HG03159 (cell line): ENCODE measurements around the gene PRICKLE1.
A peak's percentile ranks its signal among the peaks of the same experiment; 100 is the strongest.

Source experiments
- ATAC-seq: cut with Tn5 transposase; IDR thresholded peaks from one replicate; pipeline ENCODE4 v1.9.1; 2021; ENCODE audit warnings: mild to moderate bottlenecking, moderate library complexity; ENCODE audit not compliant: unreplicated experiment

Gene PRICKLE1

DNA sequence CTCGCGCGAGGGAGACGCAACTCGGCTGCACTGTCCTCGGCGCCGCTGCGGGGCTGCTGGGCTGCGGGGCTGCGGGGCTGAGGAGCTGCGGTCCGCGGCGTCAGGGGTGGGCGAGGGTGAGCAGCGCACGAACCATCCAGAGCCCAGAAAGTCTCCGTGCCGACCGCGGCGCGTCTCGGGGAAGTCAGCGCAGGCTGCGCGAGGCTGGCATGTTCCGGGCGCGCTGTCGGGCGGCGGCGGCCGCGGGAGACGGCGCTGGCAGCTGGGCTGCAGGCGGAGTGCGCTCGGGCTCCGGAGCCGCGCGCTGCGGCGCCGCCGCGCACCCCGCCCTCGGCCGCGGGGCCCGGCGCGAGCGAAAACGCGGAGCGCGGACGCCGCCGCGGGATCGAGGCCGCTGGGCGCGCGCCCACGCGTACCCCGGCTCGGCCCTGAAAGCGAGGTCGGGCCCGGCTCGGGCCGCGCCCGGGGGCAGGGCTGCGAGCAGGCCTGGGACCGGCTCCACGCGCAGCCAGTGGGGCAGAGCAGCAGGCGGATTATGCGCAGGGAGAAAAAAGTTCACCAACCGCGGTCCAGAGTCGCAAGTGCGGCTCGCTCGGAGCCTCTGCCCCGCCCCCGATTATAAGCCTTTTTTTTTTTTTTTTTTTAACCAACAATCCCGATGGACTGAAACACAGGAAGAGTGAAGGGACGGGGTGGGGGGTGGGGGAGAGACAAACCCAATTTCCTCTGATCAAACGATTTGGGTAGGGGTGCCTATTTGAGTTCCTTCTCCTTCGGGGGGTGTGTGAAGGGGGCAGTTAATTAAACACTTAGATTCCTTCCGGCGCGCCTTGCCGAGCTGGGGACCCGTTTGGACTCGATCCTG lies at the start of gene PRICKLE1:
PRICKLE1 (minus strand) TSS at position 282 of the 865 bp plus-strand sequence. CDS start 117,230 bp downstream, outside the sequence.
- peak; percentile 74 for ATAC-seq

DNA sequence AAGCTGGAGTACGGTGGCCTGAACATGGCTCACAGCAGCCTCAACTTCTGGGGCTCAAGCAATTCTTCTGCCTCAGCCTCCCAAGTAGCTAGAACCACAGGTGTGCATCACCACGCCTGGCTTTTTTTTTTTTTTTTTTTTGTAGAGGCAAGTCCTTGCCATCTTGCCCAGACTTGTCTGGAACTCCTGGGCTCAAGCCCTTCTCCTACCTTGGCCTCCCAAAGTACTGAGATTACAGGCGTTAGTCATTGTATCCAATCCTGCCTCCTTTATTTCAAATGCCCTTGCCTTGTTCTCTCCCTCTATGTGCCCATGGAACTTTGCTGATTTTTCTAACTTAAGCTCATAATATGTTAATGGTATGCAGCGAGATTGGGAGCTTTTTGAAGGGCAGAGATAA lies 49.2 kb upstream of the PRICKLE1 start:
- ATAC-seq = no peak

DNA sequence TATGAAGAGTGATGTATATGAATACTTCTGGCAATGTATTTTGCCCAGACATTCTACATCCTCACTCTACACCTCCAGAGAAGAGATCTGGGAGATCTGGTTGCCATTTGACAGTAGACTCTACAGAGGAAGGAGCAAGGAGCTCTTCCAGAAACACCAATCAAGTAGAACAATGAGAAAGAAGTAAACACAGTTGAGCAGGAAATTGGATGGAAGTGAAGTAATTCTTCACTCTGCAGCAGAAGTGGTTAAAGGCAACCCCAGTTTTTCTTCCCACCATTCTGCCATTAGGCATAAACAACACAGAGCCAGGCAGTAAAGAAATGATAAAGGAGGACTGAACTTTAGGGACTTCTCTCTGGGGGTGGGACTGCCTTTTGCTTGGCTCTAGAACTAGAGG lies 48.5 kb upstream of the PRICKLE1 start:
- ATAC-seq = no peak

DNA sequence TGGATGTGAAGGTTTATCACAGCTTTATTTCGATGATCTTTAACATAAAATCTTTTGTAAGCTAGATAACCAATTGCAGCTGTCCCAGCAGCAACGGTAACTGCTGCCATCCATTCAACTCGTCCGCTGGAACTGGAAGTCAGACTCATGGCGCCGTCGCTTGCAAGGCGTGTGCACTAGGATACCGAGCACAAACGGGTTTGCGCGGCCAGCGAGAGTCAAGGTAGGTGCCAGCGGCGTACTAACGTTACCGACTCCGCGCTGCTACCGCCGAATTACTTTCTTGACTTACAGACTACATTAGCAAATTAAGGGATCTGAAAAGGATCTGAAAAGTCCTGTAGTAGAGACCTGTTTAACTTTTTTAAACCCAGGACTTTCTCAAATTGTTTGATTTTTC lies 47.4 kb upstream of the PRICKLE1 start:
- no peak for ATAC-seq

DNA sequence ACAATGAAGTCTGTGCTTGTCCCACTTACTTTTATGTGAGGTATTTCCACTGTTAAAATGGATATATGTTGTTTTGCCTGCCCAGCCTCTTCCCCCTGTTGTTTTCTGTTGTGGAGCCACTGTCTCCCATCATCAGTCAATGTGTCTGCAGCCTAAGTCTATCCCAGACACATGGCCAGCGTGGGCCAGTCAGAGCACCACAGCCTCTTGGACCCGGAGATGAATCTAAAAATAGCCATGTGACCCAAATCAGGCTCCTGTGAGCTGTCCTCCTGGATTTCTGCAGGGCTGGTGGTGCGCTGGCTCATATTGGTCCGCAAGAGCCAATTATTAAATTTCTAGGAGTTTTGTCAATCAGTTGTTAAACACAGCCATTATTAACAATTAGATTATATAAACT lies 44.0 kb upstream of the PRICKLE1 start:
- no peak for ATAC-seq

DNA sequence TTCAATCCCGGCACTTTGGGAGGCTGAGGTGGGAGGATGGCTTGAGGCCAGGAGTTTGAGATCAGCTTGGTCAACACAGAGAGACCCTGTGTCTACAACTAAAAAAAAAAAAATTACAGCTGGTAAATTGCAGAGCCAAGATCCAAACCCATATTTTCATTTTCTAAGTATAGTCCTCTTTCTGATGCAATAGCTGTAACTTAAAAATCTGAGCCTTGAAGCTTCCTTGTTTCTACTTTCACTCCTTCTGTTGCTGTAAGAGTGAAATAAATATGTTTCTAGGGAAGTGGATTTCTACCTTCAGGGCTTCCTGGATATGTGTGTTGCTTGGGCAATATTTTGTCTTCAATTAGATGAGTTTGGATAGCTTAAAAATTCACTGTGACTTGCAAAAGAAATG lies 42.0 kb upstream of the PRICKLE1 start:
- ATAC-seq = no peak

DNA sequence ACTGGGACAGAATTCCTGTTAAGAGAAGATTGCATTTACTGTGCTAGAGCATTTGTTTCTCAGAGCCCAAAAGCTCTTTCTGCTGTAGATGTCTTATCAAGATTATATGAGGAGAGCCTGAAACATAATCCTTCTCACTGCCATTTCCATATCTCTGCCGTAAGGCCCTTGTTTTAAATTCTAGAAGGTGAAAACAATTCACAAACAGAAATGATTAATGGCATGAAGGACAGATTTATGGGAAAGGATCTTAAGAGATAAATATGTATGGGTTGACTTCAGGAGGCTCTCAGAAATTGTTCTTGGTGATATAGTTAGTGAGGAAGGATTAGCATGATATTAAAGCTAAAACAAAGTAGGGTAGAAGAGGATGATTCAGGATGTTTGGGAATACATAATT lies 40.8 kb upstream of the PRICKLE1 start:
- no peak for ATAC-seq

DNA sequence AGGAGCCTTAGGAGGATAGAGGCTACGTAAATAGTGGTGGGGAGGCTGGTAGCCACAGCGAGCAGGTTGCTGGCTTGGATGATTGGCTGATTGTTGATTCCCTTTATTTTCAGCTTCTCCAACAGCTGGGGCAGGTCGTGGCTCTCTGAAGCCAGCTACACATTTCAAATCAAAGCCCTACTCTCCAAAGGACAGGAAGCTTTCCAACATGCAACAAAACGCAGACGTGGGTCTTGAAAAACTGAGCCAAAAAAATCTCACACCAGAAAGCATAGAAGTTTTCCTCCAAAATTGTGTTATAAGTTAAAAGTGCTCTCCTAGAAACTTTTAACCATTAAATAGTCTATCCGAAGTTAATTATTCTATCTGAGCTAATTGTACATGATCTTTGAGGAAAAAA lies 37.6 kb upstream of the PRICKLE1 start:
- no peak for ATAC-seq

DNA sequence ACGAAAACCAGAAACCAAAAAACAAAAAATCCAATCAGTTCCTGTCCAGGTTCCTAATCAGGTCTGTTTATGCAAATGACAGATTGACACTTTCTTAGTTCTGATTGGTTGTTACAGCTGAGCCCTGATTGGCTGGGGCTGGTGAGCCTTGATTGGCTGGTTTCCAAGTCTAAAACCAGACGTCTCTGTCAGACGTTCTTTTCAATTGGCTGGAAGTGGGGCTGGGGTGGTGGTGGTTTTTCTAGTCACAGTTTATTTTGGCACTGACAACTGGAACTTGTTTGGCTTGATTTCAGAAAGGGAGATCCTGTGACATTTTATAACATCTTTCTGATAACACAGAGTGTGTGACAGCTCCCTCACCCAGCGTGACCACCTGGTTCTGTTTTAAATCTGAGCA lies 36.1 kb upstream of the PRICKLE1 start:
- no peak for ATAC-seq

DNA sequence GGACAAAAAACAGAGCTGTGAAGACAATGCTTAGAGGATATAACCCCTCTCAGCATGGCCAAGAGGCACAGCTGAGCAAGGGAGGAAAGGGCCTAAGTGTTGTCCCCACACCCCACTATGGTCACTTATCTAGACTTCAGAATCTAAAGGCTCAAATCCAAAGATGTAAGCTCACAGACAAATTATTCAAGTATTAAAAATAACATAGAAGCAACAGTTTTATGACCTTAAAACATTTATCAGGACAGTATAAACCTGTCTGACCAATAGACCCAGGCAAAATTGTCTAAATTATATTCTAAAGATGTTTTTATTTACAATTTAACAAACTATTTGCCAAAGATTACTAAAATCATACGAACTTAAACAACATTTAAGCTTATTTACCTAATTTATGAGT lies 28.1 kb upstream of the PRICKLE1 start:
- ATAC-seq = no peak

DNA sequence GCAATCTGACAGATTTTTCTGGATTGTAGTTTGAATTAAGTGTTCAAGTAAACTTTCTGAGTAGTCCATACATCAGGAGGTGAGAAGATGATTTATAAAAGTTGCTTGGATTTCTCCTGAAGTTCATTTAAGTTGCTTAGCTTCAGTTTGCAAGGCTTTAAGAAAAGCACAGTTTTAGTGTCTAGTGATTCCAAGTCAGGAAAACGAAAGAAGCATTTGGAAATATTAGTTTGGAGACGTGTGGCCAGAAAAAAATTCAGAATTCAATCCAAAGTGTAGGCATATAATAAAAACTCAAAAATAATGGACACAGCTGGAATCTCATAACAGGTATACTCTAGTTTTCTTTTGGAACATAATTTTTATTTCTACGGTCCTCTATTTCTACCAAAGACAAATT lies 25.5 kb upstream of the PRICKLE1 start:
- ATAC-seq = no peak

DNA sequence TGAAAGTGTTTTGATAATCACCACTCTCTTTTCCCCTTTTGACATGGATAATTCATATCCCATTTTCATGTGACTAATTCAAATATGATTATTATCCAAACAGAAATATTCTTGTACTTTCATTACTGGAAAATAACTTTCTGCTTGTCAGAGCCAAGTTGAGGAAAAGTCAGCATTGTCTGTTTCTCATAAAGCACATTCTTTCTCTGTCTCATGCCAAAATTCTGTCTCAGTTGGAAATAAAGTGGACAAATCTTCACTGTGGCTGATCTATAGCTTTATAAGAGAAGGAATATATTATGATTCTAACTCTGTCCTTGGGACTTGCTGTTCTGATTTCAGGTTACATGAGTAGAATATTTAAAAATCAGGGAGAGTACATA lies 22.7 kb upstream of the PRICKLE1 start:
- no peak for ATAC-seq

DNA sequence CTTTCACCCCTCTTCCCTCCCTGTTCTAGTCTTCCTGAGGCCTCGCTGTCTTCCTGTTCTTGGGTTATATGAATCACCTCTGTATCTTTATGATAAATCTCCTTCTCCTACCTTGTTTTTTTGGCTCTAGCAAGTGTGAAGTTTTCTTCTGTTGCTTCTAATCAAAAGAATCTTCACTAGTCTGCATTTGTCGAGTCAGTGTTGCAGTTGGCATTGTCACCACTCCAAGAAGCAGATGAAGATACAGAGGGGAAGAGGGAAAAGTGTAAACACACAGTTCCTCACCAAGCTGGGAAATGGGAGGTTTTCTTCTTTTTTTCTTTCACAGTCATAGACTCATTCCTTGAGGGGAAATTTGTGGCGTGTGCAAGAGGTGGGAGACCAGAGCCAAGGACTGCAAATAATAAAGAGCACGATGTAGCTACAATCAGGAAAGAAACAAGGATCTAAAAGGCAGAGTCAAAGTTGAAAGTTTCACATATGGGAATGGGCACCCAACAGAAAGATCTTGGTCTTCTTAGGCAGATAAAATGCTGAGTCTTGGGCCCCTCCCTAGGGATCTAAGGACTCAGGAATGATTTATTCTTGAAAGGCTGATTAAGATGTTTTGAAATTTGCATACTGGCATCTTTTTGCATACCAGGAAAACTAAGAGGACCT lies 22.2 kb upstream of the PRICKLE1 start:
- ATAC-seq = no peak

DNA sequence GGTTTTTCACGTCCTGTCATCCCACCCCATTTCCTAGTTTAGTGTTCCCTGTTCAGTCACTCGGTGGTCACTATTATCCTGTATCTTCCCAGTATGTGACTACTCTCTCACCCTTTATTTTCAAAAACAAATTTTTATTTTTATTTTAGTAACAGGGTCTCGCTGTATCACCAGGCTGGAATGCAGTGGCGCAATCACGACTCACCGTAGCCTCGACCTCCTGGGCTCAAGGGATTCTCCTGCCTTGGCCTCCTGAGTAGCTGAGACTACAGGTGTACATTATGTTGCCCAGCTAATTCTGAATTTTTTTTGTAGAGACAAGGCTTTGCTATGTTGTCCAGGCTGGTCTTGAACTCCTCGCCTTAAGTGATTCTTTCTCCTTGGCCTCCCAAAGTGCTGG lies 20.1 kb upstream of the PRICKLE1 start:
- no peak for ATAC-seq

DNA sequence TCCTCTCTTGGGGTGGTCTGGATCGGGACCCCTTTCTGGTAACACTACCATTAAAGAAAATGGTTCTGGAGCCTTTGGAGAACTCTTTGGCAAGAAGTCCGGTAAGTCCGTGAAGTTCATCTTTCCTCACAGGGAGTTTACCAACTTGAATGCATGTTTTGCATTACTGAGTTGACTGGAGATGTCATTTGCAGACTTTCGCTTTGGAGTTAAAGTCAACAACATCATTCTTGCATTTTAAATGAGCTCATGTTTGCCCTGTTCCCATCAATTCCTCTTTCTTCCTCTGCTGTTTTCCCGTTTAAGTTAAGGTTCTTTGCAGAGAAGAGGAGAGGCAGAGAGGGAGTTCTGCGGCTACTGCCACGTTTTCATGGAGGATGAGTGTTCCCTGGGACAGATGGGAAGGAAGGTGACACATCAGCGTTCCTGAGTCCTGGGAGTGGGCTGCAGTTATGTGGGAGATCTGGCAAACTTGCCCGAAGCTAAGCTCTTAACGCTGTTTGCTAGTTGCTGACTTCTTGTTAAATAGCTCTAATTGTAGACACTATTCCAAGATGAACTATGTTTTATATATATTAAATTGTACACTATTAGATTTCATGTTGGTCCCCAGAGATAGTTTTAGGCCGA lies 18.8 kb upstream of the PRICKLE1 start:
- ATAC-seq = no peak

DNA sequence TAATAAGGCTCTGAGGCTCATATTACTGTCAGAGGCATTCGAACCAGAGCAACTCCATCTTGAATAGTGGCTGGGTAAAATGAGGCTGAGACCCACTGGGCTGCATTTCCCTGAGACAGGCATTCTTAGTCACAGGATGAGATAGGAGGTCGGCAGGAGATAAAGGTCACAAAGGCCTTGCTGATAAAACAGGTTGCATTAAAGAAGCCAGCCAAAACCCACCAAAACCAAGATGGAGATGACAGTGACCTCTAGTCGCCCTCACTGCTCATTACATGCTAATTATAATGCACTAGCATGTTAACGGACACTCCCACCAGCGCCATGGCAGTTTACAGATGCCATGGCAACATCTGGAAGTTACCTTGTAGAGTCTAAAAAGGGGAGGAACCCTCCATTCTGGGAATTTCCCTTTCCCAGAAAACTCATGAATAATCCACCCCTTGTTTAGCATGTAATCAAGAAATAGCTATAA lies 18.1 kb upstream of the PRICKLE1 start:
- no peak for ATAC-seq

DNA sequence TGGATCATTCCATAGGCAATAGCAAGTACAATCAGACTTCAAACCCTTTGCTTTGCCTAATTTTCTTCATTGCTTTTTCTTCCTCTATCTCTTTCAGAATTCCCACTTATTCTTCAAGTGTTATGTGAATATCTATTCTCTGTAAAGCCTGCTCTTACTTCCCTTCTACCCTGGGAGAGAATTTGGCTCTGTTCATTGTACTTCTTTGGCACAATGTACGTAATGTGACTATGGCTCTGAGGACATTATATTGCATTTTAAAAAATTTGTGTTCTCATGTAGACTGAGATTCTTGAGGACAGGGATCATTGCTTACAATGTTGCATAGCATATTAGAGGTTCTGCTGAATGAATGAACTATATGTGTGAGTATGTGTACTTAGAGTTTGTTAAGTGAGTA lies 16.9 kb upstream of the PRICKLE1 start:
- ATAC-seq = no peak

DNA sequence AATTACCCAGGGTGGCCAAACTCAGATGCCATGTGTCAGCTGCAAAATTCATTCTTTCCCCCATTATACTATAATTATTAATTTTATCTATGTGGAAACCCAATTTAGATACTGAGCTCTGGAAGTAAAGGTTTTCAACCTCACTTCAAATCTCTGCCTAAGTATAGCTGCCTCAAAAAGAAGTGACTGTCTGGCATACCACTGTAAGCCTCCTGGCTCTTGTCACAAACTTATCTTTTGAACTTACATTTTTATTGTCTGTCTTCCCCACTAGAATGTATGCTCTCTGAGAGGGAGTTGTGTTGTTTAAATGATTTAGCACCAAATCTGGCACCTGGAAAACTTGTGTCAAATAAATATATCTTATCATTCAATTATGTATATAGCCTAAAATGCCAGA lies 16.1 kb upstream of the PRICKLE1 start:
- no peak for ATAC-seq

DNA sequence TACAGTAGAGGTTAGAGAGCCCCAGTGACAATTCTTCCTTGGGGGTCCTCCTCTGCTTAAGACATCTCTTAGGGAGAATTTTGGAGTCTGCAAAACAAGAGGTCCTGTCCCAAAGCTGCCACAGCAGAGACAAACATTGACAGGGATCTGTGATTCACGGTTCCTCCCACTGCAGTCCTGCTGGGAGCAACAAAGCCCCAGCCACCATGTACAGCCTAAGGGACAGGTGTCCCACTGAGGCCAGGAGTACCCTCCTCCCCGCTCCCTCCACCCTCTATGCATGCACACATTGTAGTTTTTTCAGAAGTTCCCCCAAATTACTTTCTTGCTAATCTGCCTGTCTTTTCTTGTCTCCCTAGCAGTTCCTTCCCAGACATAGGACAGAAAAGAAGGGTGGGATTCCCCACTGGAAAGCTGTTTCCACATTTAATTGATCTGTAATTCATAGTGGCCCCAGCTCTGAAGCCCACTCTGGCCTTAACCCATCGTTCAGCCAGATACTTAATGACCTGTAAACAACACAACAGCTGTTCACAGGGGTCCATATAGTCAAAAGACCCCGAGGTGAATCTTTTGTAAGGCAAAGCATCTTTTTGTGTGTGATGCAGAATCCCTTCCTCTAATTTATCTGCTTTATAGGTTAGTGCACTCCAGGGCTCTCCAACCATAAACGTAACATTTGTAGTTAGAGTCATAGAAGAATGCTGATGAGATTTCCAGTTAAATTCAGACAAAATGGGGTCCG lies 13.9 kb upstream of the PRICKLE1 start:
- no peak for ATAC-seq

DNA sequence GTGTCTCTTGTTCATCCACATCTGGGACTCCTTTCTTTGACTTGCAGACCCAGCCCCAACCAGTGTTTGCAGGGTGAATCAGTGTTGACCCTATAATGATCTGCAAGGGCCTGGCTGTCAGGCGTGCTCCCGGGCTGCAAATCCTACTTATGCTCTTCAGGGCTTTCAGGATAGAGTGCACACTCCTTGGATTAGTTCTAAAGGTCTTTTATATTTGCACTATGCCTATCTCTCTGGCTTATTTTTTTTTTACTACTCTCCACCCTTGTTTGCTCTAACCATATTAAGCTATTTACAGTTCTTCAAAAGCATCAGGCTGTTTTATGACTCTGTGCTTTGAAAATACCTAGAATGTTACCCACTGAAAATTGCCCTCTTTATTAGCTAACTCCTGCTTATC lies 4.3 kb upstream of the PRICKLE1 start:
- no peak for ATAC-seq

DNA sequence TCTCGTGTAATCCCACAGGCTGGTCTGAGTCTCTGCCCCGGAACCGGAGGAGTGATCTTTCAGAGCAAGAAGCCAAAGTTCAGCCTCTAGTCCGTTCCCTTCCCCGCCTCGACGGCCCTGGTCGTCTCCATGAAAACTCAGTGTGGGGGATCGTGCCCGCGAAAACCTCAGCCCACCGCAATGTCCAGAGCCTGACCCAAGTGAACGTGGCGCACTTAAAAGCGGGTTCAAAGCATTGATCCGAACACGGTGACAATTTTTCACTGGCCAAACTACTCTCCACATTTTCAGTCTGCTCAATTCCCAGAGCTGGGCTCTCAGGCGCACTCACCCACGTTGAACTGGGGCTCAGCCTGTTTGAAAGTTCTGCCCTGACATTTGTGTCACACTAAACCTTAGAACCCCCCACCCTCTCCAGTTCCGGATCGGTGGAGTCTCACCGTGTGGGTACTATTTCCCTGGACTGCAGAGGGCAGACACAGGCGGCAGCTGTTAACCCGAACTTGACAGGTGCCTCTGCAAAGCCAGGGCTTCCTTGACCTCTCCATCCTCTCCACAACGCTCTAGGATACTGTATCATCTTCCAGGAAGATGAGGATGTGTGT lies 886 bp upstream of the PRICKLE1 start:
- no peak for ATAC-seq
